ENCODE measurements around the gene FAM25A. TPM values are rescaled to one million over a fixed set of nuclear protein-coding genes. Genes with fewer than 3 reads are reported as not detected.
"Not testable (repeated sequence)": the region's sequence is repeated elsewhere in the genome, so short reads cannot be mapped to it uniquely, and the experiment has no call there.

The FAM25A gene
- total RNA-seq, 1 donor from 2014 or later: not detected

GRCh38 chr10:86988520-86988919 is 31.6 kb upstream of the FAM25A start:
- no peak overlapping the region for H3K27ac ChIP-seq
- H3K9me3 ChIP-seq: no peaks in the 10 kb centered on the region
- DNase-seq (no peak), ATAC-seq (no peak)
- TF ChIP-seq, protein P1, sequence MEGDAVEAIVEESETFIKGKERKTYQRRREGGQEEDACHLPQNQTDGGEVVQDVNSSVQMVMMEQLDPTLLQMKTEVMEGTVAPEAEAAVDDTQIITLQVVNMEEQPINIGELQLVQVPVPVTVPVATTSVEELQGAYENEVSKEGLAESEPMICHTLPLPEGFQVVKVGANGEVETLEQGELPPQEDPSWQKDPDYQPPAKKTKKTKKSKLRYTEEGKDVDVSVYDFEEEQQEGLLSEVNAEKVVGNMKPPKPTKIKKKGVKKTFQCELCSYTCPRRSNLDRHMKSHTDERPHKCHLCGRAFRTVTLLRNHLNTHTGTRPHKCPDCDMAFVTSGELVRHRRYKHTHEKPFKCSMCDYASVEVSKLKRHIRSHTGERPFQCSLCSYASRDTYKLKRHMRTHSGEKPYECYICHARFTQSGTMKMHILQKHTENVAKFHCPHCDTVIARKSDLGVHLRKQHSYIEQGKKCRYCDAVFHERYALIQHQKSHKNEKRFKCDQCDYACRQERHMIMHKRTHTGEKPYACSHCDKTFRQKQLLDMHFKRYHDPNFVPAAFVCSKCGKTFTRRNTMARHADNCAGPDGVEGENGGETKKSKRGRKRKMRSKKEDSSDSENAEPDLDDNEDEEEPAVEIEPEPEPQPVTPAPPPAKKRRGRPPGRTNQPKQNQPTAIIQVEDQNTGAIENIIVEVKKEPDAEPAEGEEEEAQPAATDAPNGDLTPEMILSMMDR (IDR thresholded peaks at IDR 0.05): no peak
- peaks cover 13% of the 10 kb centered on the region for H3K36me3 ChIP-seq
- H3K4me3 ChIP-seq: no peak overlapping the region
- intact Hi-C loops (cut with DNase I): no loop called here
- H3K27me3 ChIP-seq (ENCODE audit: low read depth): no peaks in the 10 kb centered on the region
- H3K4me1 ChIP-seq: no peaks in the 10 kb centered on the region

- H3K4me3 ChIP-seq, ATAC-seq: not testable (repeated sequence)
Measured at GRCh38 chr10:86991362-86991761, 28.7 kb upstream of the FAM25A start.

GRCh38 chr10:86992456-86992855 is 27.6 kb upstream of the FAM25A start:
- H3K4me1 ChIP-seq: no peaks in the 10 kb centered on the region
- TF ChIP-seq, protein P1 (IDR thresholded peaks at IDR 0.05): no peak
- H3K27ac ChIP-seq: no peak overlapping the region
- no peaks in the 10 kb centered on the region for H3K27me3 ChIP-seq (ENCODE audit: low read depth)
- H3K9me3 ChIP-seq: no peaks in the 10 kb centered on the region
- intact Hi-C loops (cut with DNase I): no loop called here
- H3K4me3 ChIP-seq: no peak overlapping the region
- DNase-seq (no peak), ATAC-seq (no peak)
- peaks cover 33% of the 10 kb centered on the region for H3K36me3 ChIP-seq

More at GRCh38 chr10:86991362-86991761, 28.7 kb upstream of the FAM25A start:
- H3K27me3 ChIP-seq (ENCODE audit: low read depth); H3K9me3 ChIP-seq; H3K27ac ChIP-seq; intact Hi-C loops (cut with DNase I); H3K4me1 ChIP-seq; DNase-seq: not testable (repeated sequence)
- peaks cover 33% of the 10 kb centered on the region for H3K36me3 ChIP-seq

GRCh38 chr10:86992929-86993328 is 27.2 kb upstream of the FAM25A start:
- Histone ChIP-seq H3K9me3 (no peaks in the 10 kb centered on the region), H3K4me1 (no peaks in the 10 kb centered on the region), H3K27me3 (ENCODE audit: low read depth) (no peaks in the 10 kb centered on the region), H3K36me3 (peaks cover 33% of the 10 kb centered on the region), H3K27ac (no peak overlapping the region), H3K4me3 (no peak overlapping the region)
- no peak for DNase-seq
- TF ChIP-seq, protein P1 (IDR thresholded peaks at IDR 0.05): no peak
- ATAC-seq: no peak
- intact Hi-C loops (cut with DNase I): no loop called here

DNA sequence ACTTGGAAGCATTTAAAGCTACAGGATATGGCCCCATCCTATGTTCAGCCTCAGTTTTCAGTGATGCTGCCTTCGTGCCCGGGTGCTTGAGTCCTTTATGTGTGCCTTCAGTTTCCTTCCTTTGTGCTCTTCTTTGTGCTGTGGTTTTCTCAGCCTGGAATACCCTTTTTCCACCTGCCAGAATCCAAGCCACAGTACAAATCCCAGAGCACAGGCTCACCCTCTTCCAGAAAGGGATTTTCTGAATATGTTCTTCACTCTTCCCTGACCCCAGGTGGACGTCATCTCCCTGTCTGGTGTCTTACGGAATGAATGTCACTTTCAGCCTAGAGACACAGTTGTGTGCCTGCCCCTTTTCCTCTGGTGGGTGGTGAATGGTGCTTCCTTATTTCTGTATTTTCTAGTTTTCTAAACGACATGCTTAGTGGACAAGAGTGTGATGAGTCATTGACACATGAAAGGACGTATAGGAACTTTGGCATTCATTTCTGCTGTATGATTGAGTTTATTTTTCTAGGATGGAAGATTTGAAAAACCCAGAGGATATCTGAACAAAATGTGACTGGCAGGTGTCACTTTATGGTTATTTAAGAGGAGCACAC is 20.2 kb upstream of the FAM25A start:
- H3K27ac ChIP-seq; ATAC-seq; intact Hi-C loops (cut with DNase I); H3K9me3 ChIP-seq; DNase-seq; H3K27me3 ChIP-seq (ENCODE audit: low read depth); H3K36me3 ChIP-seq; H3K4me1 ChIP-seq; H3K4me3 ChIP-seq: not testable (repeated sequence)

DNA sequence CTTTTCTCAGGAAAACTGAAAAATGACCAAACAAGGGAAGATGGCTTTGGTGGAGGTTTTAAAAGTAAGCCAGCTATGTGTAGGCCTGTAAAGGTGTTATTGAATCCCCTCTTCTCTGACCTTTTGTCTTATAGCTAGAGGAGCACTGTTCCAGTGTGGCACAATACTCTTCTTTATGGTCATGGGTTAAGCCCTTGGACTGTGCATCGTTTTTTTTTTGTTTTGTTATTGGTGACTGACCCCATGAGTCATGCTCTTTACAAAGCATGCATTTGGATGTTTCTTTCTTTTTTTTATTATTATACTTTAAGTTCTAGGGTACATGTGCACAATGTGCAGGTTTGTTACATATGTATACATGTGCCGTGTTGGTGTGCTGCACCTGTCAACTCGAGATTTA is 19.6 kb upstream of the FAM25A start:
- ATAC-seq: no peak
- intact Hi-C loops (cut with DNase I): no loop called here

DNA sequence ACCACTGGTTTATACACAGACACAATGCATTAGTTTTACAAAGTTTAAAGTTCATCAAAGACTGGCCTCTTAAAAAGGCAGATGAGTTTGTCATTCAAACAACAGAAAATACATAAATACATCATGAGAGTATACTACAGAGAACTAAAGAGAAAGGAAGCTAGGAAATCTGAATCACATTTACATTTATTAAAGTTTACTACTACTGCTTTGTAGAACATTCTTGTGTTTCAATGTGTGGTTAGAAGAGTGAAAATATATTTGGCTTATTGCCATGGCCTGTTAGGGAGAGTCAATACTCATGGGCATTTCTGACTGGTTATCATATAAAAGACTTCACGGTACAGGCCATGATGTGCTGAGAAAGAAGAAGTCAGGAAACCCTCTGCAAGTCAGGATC is 13.0 kb upstream of the FAM25A start:
- H3K27ac ChIP-seq; DNase-seq; H3K36me3 ChIP-seq; intact Hi-C loops (cut with DNase I); ATAC-seq; H3K27me3 ChIP-seq (ENCODE audit: low read depth); H3K9me3 ChIP-seq; H3K4me1 ChIP-seq; H3K4me3 ChIP-seq: not testable (repeated sequence)

More for the DNA sequence above, 19.6 kb upstream of the FAM25A start:
- no peaks in the 10 kb centered on the region for H3K27me3 ChIP-seq (ENCODE audit: low read depth)
- H3K4me3 ChIP-seq: no peak overlapping the region
- no peak for DNase-seq
- H3K9me3 ChIP-seq: no peaks in the 10 kb centered on the region
- no peaks in the 10 kb centered on the region for H3K4me1 ChIP-seq
- peaks cover 2% of the 10 kb centered on the region for H3K36me3 ChIP-seq
- H3K27ac ChIP-seq: no peak overlapping the region
- TF ChIP-seq, protein P1 (IDR thresholded peaks at IDR 0.05): no peak

DNA sequence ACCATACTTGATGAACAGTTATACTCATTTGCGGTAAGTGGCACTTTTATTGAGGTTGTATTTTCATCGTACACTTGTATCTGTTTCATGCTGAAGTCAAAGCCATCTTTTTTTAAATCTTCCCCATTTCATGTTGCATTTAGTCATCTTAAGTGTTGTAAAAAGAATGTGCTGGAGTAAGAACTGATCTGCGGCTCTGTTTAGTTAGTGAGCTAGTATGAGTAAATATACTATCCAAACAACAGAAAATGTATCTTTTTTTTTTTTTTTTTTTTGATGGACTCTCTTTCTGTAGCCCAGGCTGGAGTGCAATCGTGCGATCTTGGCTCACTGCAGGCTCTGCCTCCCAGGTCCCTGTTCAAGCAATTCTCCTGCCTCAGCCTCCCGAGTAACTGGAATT is 12.4 kb upstream of the FAM25A start:
- H3K27me3 ChIP-seq (ENCODE audit: low read depth); intact Hi-C loops (cut with DNase I); H3K4me3 ChIP-seq; H3K36me3 ChIP-seq; H3K9me3 ChIP-seq; H3K4me1 ChIP-seq; ATAC-seq; H3K27ac ChIP-seq; DNase-seq: not testable (repeated sequence)

DNA sequence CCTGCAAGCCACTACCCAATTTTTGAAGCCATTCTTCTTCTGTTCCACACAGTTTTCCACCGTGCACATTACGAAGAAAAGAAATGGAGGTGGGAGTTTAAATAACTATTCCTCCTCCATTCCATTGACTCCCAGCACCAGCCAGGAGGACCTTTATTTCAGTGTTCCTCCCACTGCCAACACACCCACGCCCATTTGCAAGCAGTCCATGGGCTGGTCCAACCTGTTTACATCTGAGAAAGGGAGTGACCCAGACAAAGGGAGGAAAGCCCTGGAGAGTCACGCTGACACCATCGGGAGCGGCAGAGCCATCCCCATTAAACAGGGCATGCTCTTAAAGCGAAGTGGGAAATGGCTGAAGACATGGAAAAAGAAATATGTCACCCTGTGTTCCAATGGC is 11.8 kb upstream of the FAM25A start:
- DNase-seq; H3K9me3 ChIP-seq; H3K27me3 ChIP-seq (ENCODE audit: low read depth); H3K27ac ChIP-seq; H3K4me3 ChIP-seq; intact Hi-C loops (cut with DNase I); H3K4me1 ChIP-seq; H3K36me3 ChIP-seq; ATAC-seq: not testable (repeated sequence)

GRCh38 chr10:87009134-87009696 is 10.9 kb upstream of the FAM25A start:
- ATAC-seq; intact Hi-C loops (cut with DNase I); H3K36me3 ChIP-seq; DNase-seq; H3K4me3 ChIP-seq; H3K27me3 ChIP-seq (ENCODE audit: low read depth); H3K9me3 ChIP-seq; H3K4me1 ChIP-seq; H3K27ac ChIP-seq: not testable (repeated sequence)
